Liver (tissue), 3 donors: Measurements from ENCODE around the gene SPTBN1.

Source experiments
- ATF3 ChIP-seq: IDR thresholded peaks from 2 replicates; pipeline ENCODE4 v1.6.1; 2016; ENCODE audit warnings: antibody characterized with exemption
- CTCF ChIP-seq: fragments of 150-350 bp; IDR thresholded peaks from 2 replicates; pipeline ENCODE4 v1.5.1; 2017; ENCODE audit warnings: improper control_type of control experiment, low read depth, low read length; ENCODE audit not compliant: missing input control
- EGR1 ChIP-seq, 2 donors: IDR thresholded peaks; 2 replicates each; pipeline ENCODE4 v1.6.1; 2016 to 2018; ENCODE audit warnings: antibody characterized with exemption in 2 of 2, low read depth in 2 of 2
- FOXA2 ChIP-seq: IDR thresholded peaks from 2 replicates; pipeline ENCODE4 v1.6.1; 2016; ENCODE audit warnings: antibody characterized with exemption
- MAX ChIP-seq: IDR thresholded peaks from 2 replicates; pipeline ENCODE4 v1.6.1; 2016; ENCODE audit warnings: antibody characterized with exemption
- REST ChIP-seq: IDR thresholded peaks from 2 replicates; pipeline ENCODE4 v1.6.1; 2016; ENCODE audit warnings: antibody characterized with exemption, mild to moderate bottlenecking
- SP1 ChIP-seq: IDR thresholded peaks from 2 replicates; pipeline ENCODE4 v1.6.1; 2018; ENCODE audit warnings: antibody characterized with exemption, mild to moderate bottlenecking
- TAF1 ChIP-seq: conservative IDR thresholded peaks from 2 replicates; pipeline ENCODE4 v1.6.1; 2016; ENCODE audit warnings: antibody characterized with exemption, mild to moderate bottlenecking
- donor health status: healthy.
- donor health status: healthy.

GRCh38 chr2:54446122-54446521, 10.0 kb upstream of the SPTBN1 start:
- TF ChIP-seq CTCF (no peak), FOXA2 (no peak), SP1 (no peak), TAF1 (no peak), REST (no peak), MAX (no peak), EGR1 (IDR thresholded peaks at IDR 0.05; ENCODE audit: low read depth in 2 of 2) (no peak), ATF3 (no peak)
